Ovary (tissue), 9 donors: ENCODE measurements around the gene CLSTN1. TPM values are rescaled to one million over a fixed set of nuclear protein-coding genes. Genes with fewer than 3 reads are reported as not detected.

Experiments used
- DNase-seq, 5 donors: peaks; one replicate each; pipeline ENCODE4 v3.0.0-alpha.2; 2019 to 2020
- H3K27ac ChIP-seq, 2 donors: fragments of 200-600 bp; one replicate each; pipeline versions ENCODE4 v1.5.1 to v1.8.0; 2019 to 2022
- H3K27me3 ChIP-seq: fragments of 200-600 bp; one replicate; pipeline ENCODE4 v1.8.0; 2022
- H3K36me3 ChIP-seq: fragments of 200-600 bp; sonication (generic); one replicate; pipeline ENCODE4 v1.5.1; 2019
- H3K4me1 ChIP-seq: one replicate; pipeline ENCODE4 v1.8.1; 2013; ENCODE audit warnings: mild to moderate bottlenecking, moderate library complexity; ENCODE audit not compliant: insufficient read depth
- H3K4me3 ChIP-seq: fragments of 200-600 bp; sonication (generic); one replicate; pipeline ENCODE4 v1.5.1; 2017
- H3K9me3 ChIP-seq, 2 donors: fragments of 200-600 bp in 1 of 2; sonication (generic) in 1 of 2; one replicate each; pipeline versions ENCODE4 v1.5.1 to v1.8.1; 2013 to 2019; ENCODE audit warnings: mild to moderate bottlenecking in 1 of 2, moderate library complexity in 1 of 2
- CTCF ChIP-seq, 3 donors: fragments of 450-650 bp in 2 of 3; fragments of 200-600 bp in 1 of 3; IDR thresholded peaks; one replicate each; pipeline versions ENCODE4 v1.5.1 to v1.8.0; 2016 to 2022; ENCODE audit warnings: antibody characterized with exemption in 3 of 3, mild to moderate bottlenecking in 1 of 3
- EP300 ChIP-seq: sonication (generic); formaldehyde crosslinking; IDR thresholded peaks from one replicate; pipeline ENCODE4 v1.6.1; 2017; ENCODE audit warnings: antibody characterized with exemption
- POLR2A ChIP-seq: fragments of 450-650 bp; IDR thresholded peaks from one replicate; pipeline ENCODE4 v1.6.1; 2017; ENCODE audit warnings: antibody characterized with exemption, mild to moderate bottlenecking, moderate library complexity
- whole genome bisulfite sequencing, 3 donors: extraction: QIAGEN DNeasy Blood & Tissue Kit in 1 of 3; methylation state at CpG; one replicate each; pipeline versions ENCODE4 v1.1.5 to v1.1.7; 2013 to 2017; 5-methylcytosine and 5-hydroxymethylcytosine counted together
- intact Hi-C, 4 donors: fragments of 100-400 bp; cut with DNase I; formaldehyde crosslinking; loops; one replicate each; pipeline versions ENCODE4 v1.11.0 to v1.15.1; 2022 to 2023
- polyA plus RNA-seq, 2 donors: library from polyadenylated mRNA; stranded (reverse); fragments of 200-250 nt in 1 of 2; fragments of 350-450 nt in 1 of 2; fragmentation: Illumina TruSeq in 1 of 2; extraction: RNeasy Lipid Tissue Mini Kit (QIAGEN cat#74804) in 1 of 2; gene quantifications; one replicate each; pipeline ENCODE4 v1.2.3, GENCODE V29; 2013 to 2014
- total RNA-seq, 7 donors: library from RNA; depleted of rRNA in 2 of 7; stranded (reverse); fragments of >200 nt in 2 of 7; fragmentation: NEBNext Ultra II Directional in 3 of 7; extraction: Animal tissue kit (Norgen Biotek cat#: 25700) in 3 of 7; gene quantifications; one replicate each; pipeline versions ENCODE4 v1.1.0 to v1.2.4, GENCODE V29; 2016 to 2023
- donor health status: DM: no; HTN: no; CAD: no; lungs with moderate emphysema.
- donor health status: DM: no; HTN: no; CAD: no.
- donor health status: Bipolar disorder and iron deficiency.
- donor health status: DM: yes; HTN: yes; CAD: no.
- donor health status: DM: no; HTN: no; CAD: no.
- donor health status: DM: yes; HTN: yes; CAD: no.

Gene CLSTN1
- total and polyA plus RNA-seq, 9 donors, result 70.5 to 145 (median 114) TPM

GRCh38 chr1:9703681-9704080 is 120.1 kb downstream of the CLSTN1 start:
- intact Hi-C loops, result loop anchor here in 1 of 4 donors (5.0 kb wide), 1 partner anchor 164 kb away; no protein-coding TSS in a partner anchor
- DNase-seq, result no peak
- H3K27me3 ChIP-seq, result no peaks in the 10 kb centered on the region
- no peaks in the 10 kb centered on the region for H3K36me3 ChIP-seq
- H3K4me1 ChIP-seq, result no peaks in the 10 kb centered on the region
- TF ChIP-seq POLR2A (no peak), CTCF (IDR thresholded peaks at IDR 0.05) (no peak)
- H3K4me3 ChIP-seq, result no peak overlapping the region
- no peak overlapping the region for H3K27ac ChIP-seq
- WGBS, 3 donors, result 92 to 99% (median 97%) methylated on average over 3 of the region's 3 CpGs
- no peaks in the 10 kb centered on the region for H3K9me3 ChIP-seq

DNA sequence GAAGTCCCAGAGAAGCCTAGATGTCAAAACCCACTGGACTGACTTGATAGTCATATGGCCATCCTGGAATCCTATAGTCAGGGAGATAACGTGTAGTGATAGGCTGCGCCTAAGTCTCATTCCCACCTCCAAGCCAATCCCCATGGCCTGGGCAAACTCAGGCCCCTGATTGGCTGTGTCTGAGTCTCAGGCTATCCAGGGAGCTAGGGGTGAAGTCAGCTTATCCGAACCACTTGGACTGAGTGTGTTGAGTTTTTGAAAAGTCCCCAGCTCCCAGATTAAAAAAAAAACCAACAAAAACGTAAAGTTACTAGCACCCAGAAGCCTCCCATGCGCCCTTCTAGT is 120.6 kb downstream of the CLSTN1 start:
- TF ChIP-seq EP300, result no peak
- TF ChIP-seq POLR2A, result no peak
- no peak for TF ChIP-seq CTCF (IDR thresholded peaks at IDR 0.05)
- H3K27ac ChIP-seq, result no peak overlapping the region
- H3K4me1 ChIP-seq, result no peaks in the 10 kb centered on the region
- intact Hi-C loops, result loop anchor here in 1 of 4 donors (5.0 kb wide), 1 partner anchor 164 kb away; no protein-coding TSS in a partner anchor
- DNase-seq, result no peak
- H3K36me3 ChIP-seq, result no peaks in the 10 kb centered on the region
- whole genome bisulfite sequencing, 3 donors, result 83 to 91% (median 90%) methylated on average over 5 of the region's 5 CpGs
- no peaks in the 10 kb centered on the region for H3K27me3 ChIP-seq
- no peaks in the 10 kb centered on the region for H3K9me3 ChIP-seq
- H3K4me3 ChIP-seq, result no peak overlapping the region

DNA sequence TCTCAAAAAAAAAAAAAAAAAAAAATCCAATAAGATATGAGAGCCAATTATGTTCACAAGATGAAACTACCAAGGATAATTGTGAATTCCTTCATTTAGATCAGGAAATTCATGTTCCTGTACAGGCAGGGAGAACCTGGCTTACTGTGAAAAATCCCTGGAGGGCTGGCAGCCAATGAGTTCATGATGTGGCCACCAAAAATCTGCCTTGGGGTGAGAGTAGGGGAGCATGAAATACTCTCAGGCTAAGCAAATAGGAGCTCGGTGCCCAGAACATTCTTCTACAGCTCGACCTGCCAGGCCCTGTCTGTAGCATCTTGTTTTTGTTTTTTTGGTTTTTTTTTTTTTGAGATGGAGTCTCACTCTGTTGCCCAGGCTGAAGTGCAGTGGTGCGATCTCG is 122.1 kb downstream of the CLSTN1 start:
- WGBS, 3 donors, result 78 to 82% (median 80%) methylated on average over 4 of the region's 4 CpGs
- intact Hi-C loops, result loop anchor here in 1 of 4 donors (5.0 kb wide), 1 partner anchor 166 kb away; no protein-coding TSS in a partner anchor
- Histone ChIP-seq H3K27ac (no peak overlapping the region), H3K9me3 (no peaks in the 10 kb centered on the region), H3K4me1 (no peaks in the 10 kb centered on the region), H3K36me3 (no peaks in the 10 kb centered on the region), H3K4me3 (no peak overlapping the region), H3K27me3 (no peaks in the 10 kb centered on the region)
- no peak for TF ChIP-seq CTCF (IDR thresholded peaks at IDR 0.05)
- TF ChIP-seq EP300, result no peak
- TF ChIP-seq POLR2A, result no peak
- no peak for DNase-seq

GRCh38 chr1:9700340-9700739 is 123.4 kb downstream of the CLSTN1 start:
- no peak for DNase-seq
- no peak overlapping the region for H3K27ac ChIP-seq
- no peak overlapping the region for H3K4me3 ChIP-seq
- intact Hi-C loops, result loop anchor here in 1 of 4 donors (5.0 kb wide), 1 partner anchor 167 kb away; no protein-coding TSS in a partner anchor
- H3K9me3 ChIP-seq, result no peaks in the 10 kb centered on the region
- no peaks in the 10 kb centered on the region for H3K4me1 ChIP-seq
- 77 to 85% (median 83%) methylated on average over 12 of the region's 12 CpGs for WGBS, 3 donors
- no peaks in the 10 kb centered on the region for H3K27me3 ChIP-seq
- no peaks in the 10 kb centered on the region for H3K36me3 ChIP-seq
- no peak for TF ChIP-seq EP300
- TF ChIP-seq POLR2A, result no peak
- no peak for TF ChIP-seq CTCF (IDR thresholded peaks at IDR 0.05)
